ENCODE results near the gene RGS10.

The RGS10 gene

GRCh38 chr10:119526149-119526548 lies 16.4 kb downstream of the RGS10 start:
- DNase-seq (ENCODE audit: extremely low spot score): no peak
- TF ChIP-seq CTCF (IDR thresholded peaks at IDR 0.05; ENCODE audit: control extremely low read depth, extremely low read depth, low read depth, missing control alignments): no peak
- CTCF ChIA-PET: interaction anchor here (0.7 to 1.8 kb wide), 8 partner anchors 9 to 327 kb away, joined by 3 to 7 read pairs (median 4); partner anchors contain the start of gene RGS10
- POLR2A ChIA-PET: interaction anchor here (1.3 kb wide), 1 partner anchor 9 kb away, joined by 4 read pairs; no protein-coding TSS in a partner anchor

GRCh38 chr10:119525116-119525515 lies 17.4 kb downstream of the RGS10 start:
- DNase-seq (ENCODE audit: extremely low spot score): no peak
- no peak for TF ChIP-seq CTCF (IDR thresholded peaks at IDR 0.05; ENCODE audit: control extremely low read depth, extremely low read depth, low read depth, missing control alignments)
- POLR2A ChIA-PET: no interaction called here
- CTCF ChIA-PET: interaction anchor here (1.1 to 2.0 kb wide), 5 partner anchors 9 to 326 kb away, joined by 3 to 7 read pairs (median 6); partner anchors contain the start of gene RGS10

DNA sequence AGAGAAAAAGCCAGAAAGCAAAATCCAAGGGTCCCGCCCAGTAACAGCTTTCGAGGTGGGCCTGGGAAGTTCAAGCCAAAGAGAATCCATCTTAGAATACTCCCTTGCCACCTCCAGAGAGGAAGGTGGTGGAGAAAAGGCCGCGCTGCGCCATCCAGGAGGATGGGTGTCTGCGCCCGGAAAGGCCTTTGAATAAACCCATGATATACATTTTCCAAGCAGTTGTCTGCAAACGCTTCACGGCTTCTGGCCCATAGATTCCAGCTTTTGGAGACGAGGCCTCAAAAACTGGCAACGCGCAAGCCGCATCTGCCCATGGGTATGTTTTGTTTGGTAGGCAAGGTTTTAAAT lies 17.8 kb downstream of the RGS10 start:
- ChIA-PET POLR2A (no interaction called here), CTCF (interaction anchor here (1.1 to 2.0 kb wide), 2 partner anchors 9 to 25 kb away, joined by 3 to 5 read pairs; no protein-coding TSS in a partner anchor)
- DNase-seq (ENCODE audit: extremely low spot score): no peak
- TF ChIP-seq CTCF (IDR thresholded peaks at IDR 0.05; ENCODE audit: control extremely low read depth, extremely low read depth, low read depth, missing control alignments): no peak

GRCh38 chr10:119523895-119524719 lies 18.4 kb downstream of the RGS10 start:
- ChIA-PET POLR2A (no interaction called here), CTCF (interaction anchor here (1.1 to 2.0 kb wide), 2 partner anchors 10 to 25 kb away, joined by 3 to 5 read pairs; no protein-coding TSS in a partner anchor)
- no peak for TF ChIP-seq CTCF (IDR thresholded peaks at IDR 0.05; ENCODE audit: control extremely low read depth, extremely low read depth, low read depth, missing control alignments)
- no peak for DNase-seq (ENCODE audit: extremely low spot score)

DNA sequence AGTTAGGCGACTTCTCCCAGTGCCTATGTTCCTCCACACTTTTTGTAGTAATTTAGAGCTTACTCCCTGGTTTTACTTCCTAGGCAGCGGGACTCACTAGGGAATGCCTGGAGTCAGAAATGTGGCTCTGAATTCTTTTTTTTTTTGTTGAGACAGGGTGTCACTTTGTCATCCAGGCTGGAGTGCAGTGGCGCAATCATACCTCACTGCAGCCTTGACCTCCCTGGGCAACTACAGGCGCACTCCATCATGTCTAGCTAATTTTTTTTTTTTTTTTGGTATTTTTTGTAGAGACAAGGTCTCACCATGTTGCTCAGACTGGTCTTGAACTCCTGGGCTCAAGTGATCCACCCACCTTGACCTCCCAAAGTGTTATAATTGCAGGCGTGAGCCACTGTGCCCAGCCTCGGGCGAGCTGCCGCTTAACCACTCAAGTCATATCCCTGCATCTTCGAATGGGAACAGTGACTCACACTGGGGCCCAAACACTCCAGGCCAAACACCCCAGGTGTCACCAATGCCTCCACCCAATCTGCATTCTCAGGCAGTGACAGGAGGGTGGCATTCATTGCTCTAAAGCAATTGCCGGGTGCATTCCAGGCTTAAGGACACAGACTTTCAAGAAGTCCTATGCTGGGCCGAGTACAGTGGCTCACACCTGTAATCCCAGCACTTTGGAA lies 19.6 kb downstream of the RGS10 start:
- TF ChIP-seq CTCF (IDR thresholded peaks at IDR 0.05; ENCODE audit: control extremely low read depth, extremely low read depth, low read depth, missing control alignments): no peak
- ChIA-PET POLR2A (interaction anchor here (0.5 kb wide), 1 partner anchor 10 kb away, joined by 3 read pairs; no protein-coding TSS in a partner anchor), CTCF (no interaction called here)
- DNase-seq (ENCODE audit: extremely low spot score): no peak

GRCh38 chr10:119521443-119522204 lies 20.9 kb downstream of the RGS10 start:
- DNase-seq (ENCODE audit: extremely low spot score): no peak
- ChIA-PET POLR2A (no interaction called here), CTCF (interaction anchor here (1.0 kb wide), 1 partner anchor 32 kb away, joined by 3 read pairs; no protein-coding TSS in a partner anchor)
- no peak for TF ChIP-seq CTCF (IDR thresholded peaks at IDR 0.05; ENCODE audit: control extremely low read depth, extremely low read depth, low read depth, missing control alignments)
